Hematopoietic multipotent progenitor cell treated with erythropoietin and hydrocortisone succinate and interleukin-3 and kit ligand, for 17 days (in vitro differentiated cells): Measurements from ENCODE around the gene GALNTL6.

ENCODE experiments used
- DNase-seq: peaks from one replicate; pipeline ENCODE4 v3.0.0-alpha.2; 2015; ENCODE audit warnings: low spot score

The GALNTL6 gene

DNA sequence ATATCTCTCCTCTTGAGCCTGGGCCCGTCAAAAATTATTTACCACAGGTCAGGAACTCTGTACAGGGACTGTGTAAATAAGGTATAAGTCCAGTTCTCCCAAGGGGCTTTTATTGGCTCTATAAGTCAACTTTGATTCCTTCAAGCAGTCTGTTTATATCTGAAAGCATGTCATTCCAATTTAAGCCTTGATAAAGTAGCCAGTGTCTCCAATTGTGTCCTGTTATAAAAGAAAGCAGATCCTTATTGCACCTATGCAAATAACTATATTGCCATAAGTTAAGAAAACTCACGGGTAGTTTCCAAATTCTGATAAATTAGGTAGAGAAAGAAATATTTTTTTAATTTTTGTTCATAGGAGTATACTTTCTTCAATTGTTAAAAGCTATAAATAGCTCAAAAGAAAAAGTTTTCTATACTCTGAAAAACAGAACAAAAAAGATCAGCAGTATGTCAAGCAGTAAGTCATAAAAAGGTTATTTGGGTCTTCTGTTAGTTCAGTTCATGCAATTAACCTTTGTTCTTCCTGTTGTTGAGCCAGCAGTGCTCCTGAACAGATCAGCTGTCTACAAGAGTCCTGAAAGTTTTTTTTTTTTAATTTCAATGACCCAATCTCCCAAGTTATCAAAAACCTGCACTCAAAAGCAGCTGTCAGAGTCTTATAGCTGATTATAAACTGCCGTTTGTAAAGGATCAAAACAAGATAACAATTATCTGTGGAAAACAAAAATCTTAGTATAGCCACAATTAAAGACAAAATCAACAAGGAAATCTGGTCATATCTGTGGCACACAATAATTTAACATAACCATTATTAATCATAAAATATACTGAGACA lies 1177.0 kb downstream of the GALNTL6 start:
- no peak for DNase-seq

DNA sequence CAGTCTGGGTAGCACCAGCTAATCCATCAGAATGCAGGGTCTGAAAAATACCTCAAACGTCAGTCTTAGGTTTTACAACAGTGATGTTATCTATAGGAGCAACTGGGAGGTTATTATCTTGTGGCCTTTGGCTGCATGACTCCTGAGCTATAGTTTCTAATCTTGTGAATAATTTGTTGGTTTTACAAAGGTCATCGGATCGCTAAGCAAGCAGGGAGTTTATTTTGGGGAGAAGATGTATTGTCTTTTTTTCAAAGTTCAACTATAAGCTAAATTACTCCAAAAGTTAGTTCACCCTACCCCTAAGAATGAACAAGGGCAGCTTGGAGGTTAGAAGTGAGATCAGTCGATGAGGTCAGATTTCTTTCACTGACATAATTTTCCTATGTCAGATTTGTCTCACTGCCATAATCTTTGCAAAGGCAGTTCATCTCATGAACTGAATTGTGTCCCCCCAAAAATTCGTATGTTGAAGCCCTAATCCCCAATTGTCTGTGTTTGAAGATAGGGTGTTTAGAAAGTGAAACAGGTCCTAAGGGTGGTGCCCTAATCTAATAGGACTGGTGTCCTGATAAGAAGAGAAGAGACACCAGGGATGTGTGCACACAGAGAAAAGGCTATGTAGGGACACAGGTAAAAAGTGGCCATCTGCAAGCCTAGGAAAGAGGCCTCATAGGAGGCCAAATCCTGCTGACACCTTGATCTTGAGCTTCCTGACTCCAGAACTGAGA lies 1179.6 kb downstream of the GALNTL6 start:
- DNase-seq, result peak; percentile 52

DNA sequence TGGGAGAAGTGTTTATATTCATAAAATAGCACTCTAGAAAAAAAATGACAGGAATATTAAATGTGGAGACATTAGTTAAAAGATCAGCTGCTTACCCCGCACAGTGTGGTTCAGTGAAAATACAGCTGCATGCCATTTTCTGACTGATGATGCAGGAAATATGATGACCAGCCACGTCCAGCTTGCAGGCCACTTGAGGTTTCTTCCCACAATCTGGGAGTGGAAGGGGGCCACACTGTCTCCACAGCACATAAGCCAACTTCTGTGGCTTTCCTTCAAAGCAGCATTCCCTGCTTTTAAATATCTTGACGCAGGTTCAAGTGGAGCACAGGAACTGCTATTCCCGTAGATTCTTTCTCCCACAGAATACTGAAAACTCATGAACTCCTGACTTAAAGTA lies 1182.0 kb downstream of the GALNTL6 start:
- DNase-seq, result no peak

DNA sequence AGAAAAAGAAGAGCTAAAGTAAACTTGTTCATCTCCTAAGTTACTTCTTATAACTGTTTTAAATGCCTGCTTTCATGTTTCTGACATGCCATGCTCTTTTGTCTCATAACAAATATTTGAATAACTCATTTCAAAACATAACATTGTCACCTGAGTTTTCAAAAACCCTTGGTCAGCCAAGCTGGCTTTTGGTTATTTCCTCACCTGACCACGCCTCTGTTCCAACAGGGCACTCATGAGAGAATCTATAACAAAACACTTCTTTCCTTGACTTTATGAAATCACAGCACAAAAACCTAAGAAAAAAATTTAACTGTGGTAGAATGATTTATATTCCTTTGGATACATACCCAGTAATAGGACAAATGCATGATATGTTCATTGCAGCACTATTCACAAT lies 1182.5 kb downstream of the GALNTL6 start:
- DNase-seq, result no peak

DNA sequence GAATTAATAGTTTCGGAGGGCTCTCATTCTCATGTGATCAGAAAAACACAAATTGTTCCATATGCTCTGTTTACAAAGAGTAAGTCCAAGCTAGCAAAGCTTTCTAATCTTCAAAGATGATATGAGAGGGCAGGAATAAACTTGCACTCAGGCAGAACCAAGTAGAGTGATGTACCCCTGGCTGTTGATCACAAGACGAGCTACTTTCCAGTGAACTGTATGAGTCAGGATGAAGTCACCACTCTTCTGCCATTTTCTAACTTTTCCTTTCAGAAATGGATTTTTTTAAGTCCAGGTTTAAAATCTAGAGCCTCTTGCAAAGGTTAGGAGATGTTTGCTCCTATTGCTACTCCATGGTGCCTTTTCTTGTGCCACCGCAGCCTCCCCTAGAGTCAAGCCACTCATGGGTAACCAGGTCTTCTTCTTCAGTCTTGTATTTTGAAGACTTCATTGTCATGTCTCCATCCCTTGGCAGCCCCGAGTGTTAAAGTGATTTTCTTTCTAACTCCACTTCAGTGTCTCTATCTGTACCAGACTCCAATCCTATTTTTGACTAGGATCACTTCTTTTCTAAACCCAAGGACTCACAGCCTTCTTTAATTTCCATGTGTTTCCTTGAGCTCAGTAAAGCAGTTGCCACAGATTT lies 1183.5 kb downstream of the GALNTL6 start:
- DNase-seq, result peak; percentile 44

DNA sequence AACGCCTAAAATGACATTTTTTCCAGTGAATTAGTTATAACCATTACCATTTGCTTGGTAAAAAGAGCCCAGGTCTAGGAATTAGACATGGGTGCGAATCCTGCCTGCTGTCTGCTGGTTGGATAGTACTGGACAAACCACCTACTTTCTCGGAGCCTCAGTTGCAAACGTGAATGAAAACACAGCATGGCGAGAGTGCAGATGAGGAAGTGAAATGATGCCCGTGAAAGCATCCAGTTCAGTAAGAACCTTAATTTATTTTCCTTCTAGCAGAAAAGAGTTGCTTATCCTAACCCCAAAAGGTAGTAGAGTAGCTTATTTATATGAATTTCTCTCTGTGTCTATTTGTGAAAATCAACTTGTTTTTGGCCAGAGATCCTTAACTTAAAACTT lies 1184.0 kb downstream of the GALNTL6 start:
- DNase-seq, result no peak

DNA sequence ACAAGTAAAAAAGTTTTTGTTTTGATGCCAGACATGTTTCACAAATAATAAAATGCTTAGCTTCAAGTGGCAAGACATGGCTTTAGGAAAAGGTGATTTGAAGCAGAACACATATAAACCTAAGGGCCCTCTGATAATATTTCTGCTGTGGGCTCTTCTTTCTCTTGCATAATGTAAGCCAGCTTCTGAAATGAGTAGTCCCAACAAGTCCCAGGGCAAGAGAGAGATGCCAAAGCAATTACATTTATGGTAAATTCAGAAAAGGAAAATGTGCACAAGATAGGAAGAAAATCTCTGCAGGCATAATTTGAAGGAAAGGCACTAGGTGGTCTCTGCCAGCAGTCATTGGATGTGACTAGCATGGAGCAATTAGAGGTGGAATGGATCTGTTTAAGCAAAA lies 1184.7 kb downstream of the GALNTL6 start:
- peak; percentile 12 for DNase-seq

DNA sequence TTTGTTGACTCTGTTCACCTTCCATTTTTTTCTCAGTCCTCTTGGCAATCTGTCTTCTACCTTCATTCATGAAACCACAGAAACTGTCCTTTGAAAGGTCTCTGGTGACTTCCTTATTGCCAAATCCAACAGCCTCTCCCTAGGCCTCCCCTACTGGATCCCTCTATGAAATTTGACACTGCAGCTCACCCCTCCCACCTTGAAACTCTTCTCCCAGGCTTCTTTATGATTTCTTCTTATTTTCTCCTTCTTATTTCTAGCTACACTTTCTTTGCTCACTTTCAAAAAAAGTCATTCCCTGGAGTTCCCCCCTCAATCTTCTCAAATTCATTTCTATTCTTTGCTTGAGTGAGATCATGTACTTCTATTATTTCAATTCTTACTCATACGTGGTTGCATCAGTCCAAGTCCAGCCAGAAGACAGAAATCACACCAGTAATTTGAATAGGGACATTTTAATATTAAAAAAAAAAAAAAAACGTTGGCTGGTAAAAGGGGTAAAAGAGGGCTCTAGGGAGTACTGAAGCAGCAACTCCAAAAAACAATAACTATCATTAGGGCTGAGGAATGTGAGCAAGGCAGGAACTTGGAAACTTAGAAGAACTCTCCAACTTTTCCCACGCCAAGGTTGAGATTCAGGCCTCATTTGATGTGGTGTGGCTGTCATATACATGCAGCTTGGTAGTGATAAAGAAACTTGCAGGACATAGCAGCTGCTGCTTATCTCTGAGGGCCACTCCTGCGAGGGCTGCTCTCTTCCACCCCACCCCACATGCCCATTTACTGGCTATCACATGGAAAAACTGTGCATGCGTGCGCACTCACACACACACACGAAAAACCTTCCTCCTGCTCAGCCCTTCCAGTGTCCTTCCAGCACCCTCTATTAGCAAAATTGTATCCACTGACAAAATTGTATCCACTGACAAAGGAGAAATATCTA lies 1185.6 kb downstream of the GALNTL6 start:
- peak; percentile 87 for DNase-seq

DNA sequence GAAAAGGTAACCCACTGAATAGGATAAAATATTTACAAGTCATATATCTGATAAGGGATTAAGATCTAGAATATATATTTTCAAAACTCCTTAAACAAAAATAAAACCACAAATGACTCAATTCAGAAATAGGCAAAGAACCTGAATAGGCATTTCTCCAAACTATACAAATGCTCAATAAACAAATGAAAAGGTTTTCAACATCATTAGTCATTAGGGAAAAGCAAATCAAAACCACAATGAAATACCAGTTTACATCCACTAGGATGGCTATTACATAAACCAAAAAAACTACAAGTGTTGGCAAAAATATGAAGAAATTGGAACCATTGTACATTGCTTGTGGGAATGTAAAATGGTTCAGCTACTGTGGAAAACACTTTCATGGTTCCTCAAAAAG lies 1188.4 kb downstream of the GALNTL6 start:
- no peak for DNase-seq

DNA sequence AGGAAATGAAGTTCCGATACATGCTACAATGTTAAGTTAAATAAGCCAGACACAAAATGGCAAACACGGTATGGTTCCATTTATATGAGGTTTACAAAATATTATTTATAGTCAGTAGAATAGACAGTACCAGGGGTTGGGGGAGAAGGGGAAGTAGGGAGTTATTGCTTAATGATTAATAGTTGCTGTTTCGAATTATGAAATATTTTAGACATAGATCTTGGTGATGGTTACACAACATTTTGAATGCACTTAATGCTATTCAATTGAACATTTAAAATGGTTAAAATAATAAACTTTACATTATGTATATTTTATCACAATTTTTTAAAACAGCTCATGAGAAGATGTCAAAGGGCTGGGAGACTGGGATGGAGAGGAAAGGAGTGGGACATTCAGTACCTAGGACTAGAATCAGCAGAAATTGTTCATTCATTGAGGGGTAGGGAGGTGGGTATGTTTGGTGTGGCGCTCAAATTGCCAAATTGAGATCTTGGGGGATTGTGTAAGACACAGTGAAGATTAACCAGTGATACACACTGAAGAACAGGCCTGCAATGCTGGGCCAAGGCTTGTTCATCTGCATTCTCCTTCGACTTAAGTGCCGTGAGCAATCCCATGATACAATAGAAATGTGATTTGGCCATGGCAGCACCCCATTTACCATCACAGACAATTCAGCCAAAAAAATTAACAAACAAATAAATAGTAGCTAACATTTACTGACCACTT lies 1189.8 kb downstream of the GALNTL6 start:
- no peak for DNase-seq

DNA sequence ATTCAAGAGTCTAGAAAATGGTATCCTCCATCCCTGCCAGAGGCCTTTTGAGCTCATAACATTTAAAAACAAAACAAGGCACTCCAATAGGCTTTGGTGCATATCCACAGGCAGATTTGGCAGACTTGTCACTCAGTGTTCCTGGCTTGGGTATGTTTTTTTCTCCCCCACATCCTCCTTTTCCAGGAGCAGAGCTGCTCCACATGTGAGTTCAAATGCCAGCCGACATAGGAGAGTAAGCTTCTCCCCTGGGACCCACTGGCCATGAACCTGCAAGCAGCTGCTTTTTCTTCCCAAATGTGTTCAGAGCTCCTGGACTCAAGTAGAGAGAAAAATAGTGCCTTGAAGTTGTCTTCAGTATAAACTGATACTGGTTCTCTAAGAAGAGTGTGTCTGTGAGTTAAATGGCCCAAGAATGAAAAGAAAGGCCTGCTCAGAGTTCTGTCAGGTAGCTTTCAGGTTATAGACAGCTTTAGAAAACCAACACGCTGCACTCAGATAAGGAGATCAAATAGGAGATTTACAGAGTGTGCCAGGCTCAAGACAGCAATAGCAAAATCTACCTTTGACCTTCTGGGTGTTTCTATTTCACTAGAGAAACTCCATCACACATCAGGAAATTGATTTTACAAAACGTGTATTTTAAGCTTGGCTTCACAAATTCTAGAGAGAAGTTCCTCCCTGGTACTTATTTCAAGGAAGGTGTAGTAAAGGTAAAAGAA lies 1192.9 kb downstream of the GALNTL6 start:
- no peak for DNase-seq

DNA sequence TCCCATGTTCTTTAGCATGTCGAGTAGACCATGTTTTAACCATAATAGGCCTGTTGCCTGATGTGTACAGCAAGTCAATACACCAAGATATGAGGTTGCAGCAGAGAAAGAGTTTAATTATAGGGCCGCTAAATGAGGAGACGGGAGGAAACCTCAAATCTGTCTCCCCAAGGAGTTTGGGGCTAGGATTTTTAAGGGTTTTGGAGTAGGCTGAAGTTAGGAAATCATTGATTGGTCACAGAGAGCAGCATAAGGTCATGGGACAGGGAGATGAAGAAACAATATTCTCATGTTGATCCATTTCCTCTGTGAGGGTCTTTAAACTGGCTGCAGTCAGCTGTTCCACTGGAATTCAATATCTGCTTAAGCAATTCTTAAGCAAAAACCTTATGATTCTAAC lies 1195.2 kb downstream of the GALNTL6 start:
- no peak for DNase-seq

DNA sequence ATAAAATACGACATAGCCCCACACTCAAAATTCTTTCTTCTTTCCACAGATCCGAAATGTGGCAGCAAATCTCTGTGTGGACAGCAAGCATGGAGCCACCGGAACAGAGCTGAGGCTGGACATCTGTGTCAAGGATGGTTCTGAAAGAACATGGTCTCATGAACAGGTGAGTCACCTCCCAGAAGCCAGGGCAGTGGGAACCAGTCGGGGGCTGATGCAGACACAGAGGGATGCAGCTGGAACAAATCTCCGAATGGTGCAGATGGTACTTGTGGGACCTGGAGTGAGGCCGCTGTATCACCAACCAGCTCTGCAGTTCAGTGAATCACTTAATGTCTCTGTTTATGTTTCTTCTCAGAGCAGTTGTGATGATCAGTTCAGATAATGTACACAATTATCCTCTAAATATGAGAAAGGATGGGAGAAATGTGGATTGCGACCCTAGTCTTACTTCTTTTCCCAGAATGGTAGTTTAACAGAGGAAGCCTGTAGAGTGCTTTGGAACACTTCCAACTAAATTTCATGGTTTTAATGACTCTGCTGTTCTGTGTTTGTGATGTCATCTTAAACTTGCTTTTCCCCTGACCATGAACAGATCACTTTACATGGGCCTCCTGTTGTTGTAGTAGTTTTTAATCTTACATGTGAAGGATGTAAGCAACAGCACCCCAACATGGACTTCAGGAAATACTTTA lies 1196.1 kb downstream of the GALNTL6 start:
- peak; percentile 48 for DNase-seq

DNA sequence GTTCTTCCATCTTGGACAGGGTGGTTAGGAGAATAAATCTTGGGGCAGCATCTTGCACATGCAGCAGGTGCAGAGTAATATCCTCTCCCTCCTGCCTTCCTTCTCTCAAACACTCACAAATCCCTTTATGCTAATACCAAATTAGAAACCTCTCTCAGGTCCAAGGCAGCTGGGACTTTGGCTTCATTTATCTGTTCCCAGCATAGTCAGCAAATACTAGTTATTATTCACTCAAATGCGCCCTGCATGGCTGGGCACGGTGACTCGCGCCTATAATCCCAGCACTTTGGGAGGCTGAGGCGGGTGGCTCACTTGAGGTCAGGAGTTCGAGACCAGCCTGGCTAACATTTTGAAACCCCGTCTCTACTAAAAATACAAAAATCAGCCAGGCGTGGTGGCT lies 1199.4 kb downstream of the GALNTL6 start:
- DNase-seq, result no peak

DNA sequence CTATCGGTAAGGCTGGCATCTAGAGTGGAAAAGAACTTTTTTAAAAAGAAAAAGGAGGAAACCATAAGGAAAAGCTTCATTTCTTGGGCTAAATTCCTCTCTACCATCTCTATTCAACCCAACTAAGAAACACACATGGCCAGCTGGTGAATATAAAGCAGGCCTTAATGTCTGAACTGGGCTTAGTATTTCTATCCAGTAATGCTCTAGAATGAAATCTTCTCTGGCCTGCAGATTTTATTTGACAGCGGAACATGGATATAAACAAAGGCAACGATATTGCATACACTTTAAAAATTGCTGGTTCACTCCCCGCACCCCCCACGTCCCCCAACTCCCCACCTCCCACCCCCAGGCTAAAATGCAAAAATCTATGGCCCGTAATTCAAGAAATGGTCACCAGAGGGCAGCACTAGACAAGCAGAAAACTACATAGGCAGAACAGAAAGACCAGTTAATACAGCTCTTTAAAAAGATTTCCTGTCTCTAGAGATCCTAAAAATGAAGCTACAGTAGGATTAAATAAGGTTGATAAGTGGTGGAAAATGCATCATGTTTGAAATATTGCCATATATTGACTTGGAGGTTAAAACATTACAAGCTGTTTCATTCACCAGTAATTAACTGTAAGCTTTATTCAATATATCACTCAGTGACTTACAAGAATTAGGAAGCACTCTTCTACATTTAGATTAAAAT lies 1200.2 kb downstream of the GALNTL6 start:
- DNase-seq, result peak; percentile 65

DNA sequence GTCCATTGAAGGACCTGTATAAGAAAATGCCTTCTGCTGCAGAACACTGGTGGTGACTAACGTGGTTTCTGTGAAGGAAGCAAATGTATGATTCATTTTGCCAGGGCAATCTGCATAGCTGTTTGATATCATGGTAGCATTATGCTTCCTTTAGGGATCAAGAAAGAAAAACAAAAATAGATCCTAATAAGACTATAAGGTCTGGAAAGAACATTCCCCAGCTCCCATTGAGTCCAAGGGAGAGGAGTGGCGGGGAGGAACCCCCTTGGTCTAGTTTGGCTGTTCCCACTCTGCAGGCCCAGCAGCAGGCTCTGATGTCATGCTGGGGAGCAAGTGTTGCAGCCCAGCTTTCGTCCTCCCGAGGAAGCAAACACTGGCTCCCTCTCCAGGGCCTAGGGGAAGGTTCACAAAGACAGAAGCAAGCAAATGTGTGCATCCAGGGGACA lies 1200.9 kb downstream of the GALNTL6 start:
- DNase-seq, result no peak

DNA sequence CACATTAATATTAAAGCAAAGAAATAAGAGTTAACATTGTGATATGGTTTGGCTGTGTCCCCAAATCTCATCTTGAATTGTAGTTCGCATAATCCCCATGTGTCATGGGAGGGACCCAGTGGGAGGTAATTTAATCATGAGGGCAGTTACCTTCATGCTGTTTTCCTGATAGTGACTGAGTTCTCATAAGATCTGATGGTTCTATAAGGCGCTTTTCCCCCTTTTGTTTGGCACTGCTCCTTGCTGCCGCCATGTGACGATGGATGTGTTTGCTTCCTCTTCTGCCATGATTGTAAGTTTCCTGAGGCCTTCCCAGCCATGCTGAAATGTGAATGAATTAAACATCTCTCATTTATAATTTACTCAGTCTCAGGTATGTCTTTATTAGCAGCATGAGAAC lies 1201.6 kb downstream of the GALNTL6 start:
- DNase-seq, result no peak

DNA sequence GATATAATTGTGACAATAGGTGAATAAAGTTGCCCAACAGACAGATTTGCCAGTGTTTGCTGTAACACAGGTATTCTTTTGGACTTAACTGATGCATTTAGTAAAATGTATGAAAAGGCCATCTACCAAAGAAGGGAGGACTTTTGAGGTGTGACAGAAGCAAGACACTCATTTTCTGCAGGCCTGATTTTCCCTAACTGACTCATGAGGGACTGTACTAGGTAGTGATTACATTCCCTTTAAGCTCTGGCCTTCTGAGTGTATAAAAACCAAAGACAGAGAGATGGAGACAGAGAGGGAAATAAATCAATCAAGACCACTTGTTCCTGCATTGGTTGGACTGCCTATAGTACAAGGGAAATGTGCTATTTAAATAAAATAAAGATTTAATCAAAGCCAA lies 1204.6 kb downstream of the GALNTL6 start:
- DNase-seq, result no peak

DNA sequence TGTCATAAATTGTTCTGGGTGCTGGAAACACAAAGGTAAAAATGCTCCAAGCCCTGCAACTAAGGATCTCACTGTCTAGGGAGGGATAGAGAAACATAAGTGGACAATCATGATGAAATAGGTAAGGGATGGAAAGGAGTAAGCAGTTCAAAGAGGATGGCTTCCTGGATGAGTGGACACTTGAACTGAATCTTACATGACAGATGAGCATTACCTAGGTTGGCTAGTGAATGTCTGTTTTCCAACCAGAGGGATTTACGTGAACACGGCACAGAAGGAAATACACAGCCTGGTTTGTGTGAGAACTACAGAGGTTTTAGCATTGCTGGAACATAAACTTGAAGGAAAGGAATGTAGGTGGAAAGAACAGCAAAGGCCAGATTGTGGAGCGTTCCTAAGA lies 1205.2 kb downstream of the GALNTL6 start:
- no peak for DNase-seq
